Hematopoietic multipotent progenitor cell treated with erythropoietin and hydrocortisone succinate and interleukin-3 and kit ligand, for 17 days (in vitro differentiated cells): Measurements from ENCODE around the gene GON4L.
"Not testable (repeated sequence)": the region's sequence is repeated elsewhere in the genome, so short reads cannot be mapped to it uniquely, and the experiment has no call there.

ENCODE experiments used
- DNase-seq: peaks from one replicate; pipeline ENCODE4 v3.0.0-alpha.2; 2015; ENCODE audit warnings: low spot score

Gene GON4L

DNA sequence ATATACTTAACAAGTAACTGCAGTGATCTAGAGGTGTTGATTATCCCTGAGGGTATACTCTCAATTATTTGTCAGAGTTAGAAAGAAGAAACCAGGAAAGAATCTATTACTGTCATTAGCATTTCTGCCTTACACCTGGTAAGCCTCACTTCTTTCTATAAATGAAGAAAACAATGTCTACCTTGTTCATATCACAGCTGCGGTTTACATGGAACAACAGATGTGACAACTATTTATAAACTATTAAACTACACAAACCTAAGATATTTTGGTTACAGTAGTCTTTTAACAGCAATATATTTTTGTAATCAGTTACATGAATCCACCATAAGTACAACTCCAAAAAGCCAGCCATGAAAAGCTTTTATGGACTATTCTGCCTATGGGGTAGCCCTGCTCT, 40.7 kb downstream of the GON4L start:
- DNase-seq: no peak

- DNase-seq: no peak
Observed at GRCh38 chr1:155813672-155814071, 43.3 kb downstream of the GON4L start.

- no peak for DNase-seq
Observed at GRCh38 chr1:155812878-155813277, 44.1 kb downstream of the GON4L start.

DNA sequence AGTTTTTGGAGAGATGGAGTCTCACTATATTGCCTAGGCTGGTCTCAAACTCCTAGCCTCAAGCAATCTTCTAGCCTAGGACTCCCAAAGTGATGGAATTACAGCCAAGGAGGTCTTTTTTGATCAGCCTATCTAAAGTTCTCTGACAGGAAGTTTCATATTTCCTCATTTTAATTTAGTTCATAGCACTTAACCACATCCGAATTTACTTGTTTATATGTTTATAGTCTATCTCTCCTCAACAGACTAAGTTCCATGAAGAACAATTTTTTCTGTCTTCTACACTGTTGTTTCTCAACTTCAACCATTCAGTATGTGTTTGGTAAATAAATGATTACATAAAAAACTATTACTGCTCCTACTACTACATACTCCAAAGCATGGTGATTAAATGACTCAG, 47.9 kb downstream of the GON4L start:
- DNase-seq: no peak

DNA sequence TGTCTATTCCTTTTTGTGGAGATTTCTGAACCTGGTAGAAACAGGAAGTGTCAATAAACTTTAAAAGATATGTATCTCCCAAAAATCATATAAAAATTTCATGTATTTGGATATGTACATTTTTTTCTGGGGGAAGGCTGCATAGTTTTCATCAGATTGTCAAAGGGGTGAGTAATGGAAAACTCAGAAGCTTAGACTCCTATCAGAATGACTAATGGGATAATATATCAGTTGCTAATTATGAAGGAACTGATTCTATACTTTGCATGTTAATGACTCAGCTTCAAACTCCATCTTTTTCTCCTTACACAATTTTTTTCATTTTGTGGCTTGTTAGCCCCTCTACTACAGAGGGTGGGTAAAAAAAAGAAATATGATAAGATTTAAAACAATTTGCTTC, 55.9 kb downstream of the GON4L start:
- DNase-seq: no peak

DNA sequence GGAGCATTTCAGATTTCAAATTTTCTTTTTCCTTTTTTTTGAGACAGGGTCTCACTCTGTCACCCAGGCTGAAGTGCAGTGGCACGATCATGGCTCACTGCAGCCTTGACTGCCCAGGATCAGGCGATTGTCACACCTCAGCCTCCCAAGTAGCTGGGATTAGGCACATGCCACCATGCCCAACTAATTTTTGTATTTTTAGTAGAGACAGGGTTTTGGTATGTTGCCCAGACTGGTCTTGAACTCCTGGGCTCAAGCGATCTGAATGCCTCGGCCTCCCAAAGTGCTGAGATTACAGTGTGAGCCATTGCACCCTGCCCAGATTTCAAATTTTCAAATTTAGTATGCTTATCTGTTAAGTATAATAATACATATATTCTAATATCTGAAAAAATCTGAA, 61.4 kb downstream of the GON4L start:
- not testable (repeated sequence) for DNase-seq

GRCh38 chr1:155794605-155795245, 62.3 kb downstream of the GON4L start:
- no peak for DNase-seq

DNA sequence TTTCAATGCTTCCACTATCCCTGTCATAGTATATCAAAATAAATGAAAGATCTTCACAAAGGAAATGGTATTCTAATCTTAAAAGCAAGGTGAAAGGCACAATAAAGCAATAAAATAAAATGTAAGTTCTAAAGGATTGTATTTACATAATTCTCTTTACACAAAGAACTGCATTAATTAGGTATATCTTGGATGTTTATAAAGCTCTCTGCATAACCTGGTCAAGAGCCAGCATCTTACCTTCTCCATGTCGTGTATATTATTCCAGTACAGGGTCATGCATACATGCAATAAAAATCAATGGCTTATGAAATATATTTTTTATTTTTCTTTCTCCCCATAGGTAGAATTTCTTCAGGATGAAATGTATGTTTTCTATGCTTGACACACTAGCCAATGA, 63.8 kb downstream of the GON4L start:
- no peak for DNase-seq

GRCh38 chr1:155777582-155777981, 79.4 kb downstream of the GON4L start:
- DNase-seq: no peak

DNA sequence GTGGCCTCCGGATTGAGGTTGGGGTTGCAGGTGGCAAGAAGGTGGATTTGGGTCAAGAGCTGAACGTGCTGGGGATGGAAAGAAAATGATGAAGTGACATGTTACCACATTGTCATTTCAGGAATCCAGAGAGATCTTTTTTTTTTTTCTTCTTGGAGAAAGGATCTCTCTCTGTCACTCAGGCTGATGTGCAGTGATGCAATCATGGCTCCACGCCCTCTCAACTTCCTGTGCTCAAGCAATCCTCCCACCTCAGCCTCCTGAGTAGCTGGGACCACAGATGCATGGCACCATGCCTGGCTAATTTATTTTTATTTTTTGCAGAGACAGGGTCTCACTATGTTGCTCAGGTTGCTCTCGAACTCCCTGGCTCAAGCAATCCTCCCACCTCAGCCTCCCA, 80.6 kb downstream of the GON4L start:
- DNase-seq: no peak

- DNase-seq: no peak
Observed at GRCh38 chr1:155773221-155773620, 83.8 kb downstream of the GON4L start.

DNA sequence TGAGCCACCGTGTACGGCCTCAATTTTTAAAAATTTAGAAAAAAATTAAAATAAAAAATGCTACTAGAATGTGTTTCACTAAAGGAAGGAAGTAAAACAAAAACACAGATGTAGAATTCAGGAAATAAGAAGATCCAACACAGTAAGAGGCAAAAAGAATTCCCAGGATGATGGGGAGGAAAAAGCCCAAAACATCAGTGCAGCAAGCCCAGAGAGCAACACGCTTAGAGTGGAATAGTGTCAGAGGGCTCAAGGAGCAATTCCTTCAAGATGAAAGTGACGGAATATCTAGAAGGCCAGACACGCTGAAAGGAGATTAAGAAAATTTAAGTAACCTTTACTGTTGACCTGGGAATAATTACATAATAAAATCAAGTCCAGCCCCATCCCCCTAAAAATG, 87.8 kb downstream of the GON4L start:
- DNase-seq: no peak

- DNase-seq: not testable (repeated sequence)
Observed at GRCh38 chr1:155767399-155767989, 89.5 kb downstream of the GON4L start.

DNA sequence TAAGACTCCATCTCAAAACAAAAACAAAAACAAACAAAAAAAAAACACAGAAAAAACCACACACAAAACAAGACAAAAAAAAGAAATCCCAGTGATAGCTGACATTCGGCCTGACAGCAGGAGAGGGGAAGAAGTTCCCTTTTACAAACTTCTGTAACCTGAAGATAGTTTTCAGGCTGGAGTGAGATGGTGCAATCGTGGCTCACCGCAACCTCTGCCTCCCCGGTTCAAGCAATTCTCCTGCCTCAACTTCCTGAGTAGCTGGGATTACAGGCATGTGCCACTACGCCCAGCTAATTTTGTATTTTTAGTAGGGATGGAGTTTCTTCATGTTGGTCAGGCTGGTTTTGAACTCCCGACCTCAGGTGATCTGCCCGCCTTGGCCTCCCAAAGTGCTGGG, 93.0 kb downstream of the GON4L start:
- DNase-seq: not testable (repeated sequence)

DNA sequence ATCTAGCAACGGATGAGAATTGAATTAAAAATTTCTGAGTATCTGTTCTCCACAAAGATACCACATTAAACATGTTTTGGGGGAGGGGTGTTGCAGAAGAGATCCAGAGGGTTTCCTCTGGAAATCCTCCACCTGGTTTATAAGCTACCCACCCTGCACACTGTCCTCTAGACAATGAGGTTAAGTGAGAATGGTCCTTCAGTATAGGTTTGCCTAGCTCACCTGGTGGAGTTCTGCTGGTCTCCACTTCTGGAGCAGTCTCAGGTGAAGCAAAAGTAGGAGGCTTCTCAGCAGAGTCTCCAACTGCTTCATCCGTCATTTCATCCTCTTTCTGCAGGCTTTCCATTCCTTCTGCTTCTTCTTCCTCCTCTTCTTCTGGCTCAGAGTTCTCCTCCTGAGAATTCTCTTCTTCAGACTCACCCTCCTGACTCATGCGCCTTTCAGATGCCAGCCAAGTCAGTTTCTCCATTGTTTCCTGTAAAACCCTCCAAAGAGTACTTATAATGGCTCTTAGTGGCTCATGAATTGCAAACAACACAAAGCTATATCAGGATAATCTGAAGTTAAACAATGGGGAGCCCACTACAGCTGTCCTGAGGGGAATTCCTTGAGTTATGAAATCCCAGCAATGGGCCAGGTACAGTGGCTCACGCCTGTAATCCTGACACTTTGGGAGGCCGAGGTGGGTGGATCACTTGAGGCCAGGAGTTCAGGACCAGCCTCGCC, 93.8 kb downstream of the GON4L start:
- DNase-seq: not testable (repeated sequence)

- DNase-seq: peak; percentile 76
Observed at GRCh38 chr1:155761736-155762405, 95.1 kb downstream of the GON4L start.

DNA sequence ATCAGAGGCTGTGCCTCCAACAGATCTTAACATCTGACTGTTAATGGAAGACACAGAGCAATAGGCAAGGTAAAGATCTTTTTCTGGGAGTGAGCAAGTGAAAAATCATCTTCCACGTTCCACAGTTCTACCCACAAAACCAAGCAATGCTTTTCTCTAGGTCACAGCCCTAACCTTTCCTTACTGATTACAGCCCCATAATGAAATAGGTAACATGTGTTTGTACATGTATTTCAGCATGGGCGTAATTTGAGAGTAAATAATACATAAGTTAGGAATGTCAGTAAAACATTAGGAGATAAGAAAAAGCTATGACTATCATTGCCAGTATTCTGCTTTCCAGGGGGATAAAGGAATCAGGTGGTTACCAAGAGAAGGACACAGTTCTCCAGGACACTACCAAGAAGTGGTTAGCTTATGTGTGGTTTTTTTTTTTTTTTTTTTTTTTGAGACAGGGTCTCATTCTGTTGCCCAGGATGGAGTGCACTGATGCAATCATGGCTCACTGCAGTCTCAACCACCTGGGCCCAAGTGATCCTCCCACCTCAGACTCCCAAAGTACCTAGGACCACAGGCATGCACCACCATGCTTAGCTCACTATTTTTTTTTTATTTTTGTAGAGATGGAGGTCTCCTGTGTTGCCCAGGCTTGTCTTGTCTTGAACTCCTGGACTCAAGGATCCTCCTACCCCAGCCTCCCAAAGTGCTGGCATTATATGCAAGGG, 96.1 kb downstream of the GON4L start:
- DNase-seq: no peak

DNA sequence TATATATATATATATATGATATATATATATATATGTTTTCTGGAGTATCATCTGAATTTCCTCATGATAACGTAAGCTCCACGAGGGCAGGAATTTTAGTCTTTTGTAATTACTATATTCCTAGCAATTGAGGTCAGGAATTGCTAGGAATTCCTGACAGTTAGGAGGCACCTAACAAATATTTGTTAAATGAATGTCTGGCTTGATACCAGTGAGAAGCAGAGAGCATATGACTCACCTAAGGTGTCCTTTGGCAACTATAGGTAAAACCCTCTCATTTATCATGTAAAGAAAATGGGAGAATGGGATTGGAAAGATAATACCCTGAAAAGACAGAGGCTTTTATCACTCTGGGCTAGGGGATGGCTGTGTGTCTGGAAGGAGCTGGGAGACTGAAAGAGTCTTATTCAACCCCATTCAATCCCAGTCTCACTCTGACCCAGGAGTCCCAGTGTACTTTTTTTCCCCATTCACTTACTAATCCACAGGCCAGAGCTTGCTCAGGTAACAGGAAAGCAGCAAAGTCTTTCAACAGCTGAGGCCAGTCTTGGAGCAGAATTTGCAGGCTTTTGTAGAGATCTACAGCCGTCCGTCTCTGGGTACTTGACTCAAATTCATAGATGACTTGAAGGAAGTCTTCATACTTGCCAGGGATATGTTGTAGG, 96.9 kb downstream of the GON4L start:
- DNase-seq: no peak

DNA sequence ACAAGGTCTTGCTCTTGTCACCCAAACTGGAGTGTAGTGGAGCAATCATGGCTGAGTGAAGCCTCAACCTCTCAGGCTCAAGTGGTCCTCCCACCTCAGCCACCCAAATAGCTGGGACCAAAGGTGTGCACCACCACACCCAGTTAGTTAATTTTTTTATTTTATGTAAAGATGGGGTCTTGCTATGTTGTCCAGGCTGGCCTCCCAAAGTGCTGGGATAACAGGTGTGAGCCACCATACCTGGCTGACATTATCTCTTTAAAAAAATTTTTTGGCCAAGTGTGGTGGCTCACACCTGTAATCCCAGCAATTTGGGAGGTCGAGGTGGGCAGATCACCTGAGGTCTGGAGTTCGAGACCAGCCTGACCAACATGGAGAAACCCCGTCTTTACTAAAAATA, 98.0 kb downstream of the GON4L start:
- not testable (repeated sequence) for DNase-seq

DNA sequence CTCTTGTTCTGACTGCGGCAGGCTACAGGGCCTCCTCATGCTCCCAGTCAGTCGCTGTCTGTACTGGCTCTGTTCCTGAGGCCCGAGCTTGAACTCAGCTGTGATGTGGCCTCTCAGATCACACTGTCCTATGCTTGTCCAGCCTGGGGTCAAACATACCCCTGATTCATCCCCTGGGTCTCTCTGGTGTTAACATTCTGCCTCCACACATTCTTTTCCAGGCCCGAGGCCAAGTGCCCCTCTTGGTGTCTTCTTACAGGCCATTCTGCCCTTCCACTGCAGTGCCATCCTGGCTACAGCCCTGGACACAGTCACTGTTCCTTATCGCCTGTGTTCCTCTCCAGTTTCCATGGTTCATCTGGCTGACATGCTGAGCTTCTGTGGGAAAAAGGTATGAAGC, 108.9 kb downstream of the GON4L start:
- not testable (repeated sequence) for DNase-seq

- not testable (repeated sequence) for DNase-seq
Observed at GRCh38 chr1:155747586-155747985, 109.4 kb downstream of the GON4L start.
